BLaER1 treated with 17β-estradiol and CSF1 and Interleukin-3, amounts not matched to agents 10 nM and 100 nM (cell line): ENCODE results near the gene KCNN2.

Source experiments
- H3K27ac ChIP-seq, 11 experiments: shearing (Covaris generic); formaldehyde crosslinking; 2 replicates each; pipeline ENCODE4 v1.8.1; 2022
- H3K27me3 ChIP-seq, 11 experiments: shearing (Covaris generic); formaldehyde crosslinking; 2 replicates each; pipeline ENCODE4 v1.8.1; 2022
- H3K36me3 ChIP-seq, 11 experiments: shearing (Covaris generic); formaldehyde crosslinking; 2 replicates each; pipeline ENCODE4 v1.8.1; 2022
- H3K4me1 ChIP-seq, 10 experiments: shearing (Covaris generic); formaldehyde crosslinking; 2 replicates each; pipeline ENCODE4 v1.8.1; 2022
- H3K4me2 ChIP-seq, 11 experiments: shearing (Covaris generic); formaldehyde crosslinking; 2 replicates each; pipeline ENCODE4 v1.8.1; 2022
- H3K4me3 ChIP-seq, 10 experiments: shearing (Covaris generic); formaldehyde crosslinking; 2 replicates each; pipeline ENCODE4 v1.8.1; 2022
- H3K9ac ChIP-seq, 11 experiments: shearing (Covaris generic); formaldehyde crosslinking; 2 replicates each; pipeline ENCODE4 v1.8.1; 2022
- H3K9me3 ChIP-seq, 11 experiments: shearing (Covaris generic); formaldehyde crosslinking; replicated peaks in 1 of 11; 2 replicates each; pipeline ENCODE4 v1.8.1; 2022
- H4K20me1 ChIP-seq, 11 experiments: shearing (Covaris generic); formaldehyde crosslinking; 2 replicates each; pipeline ENCODE4 v1.8.1; 2022
- Cebpa-rat ChIP-seq, 11 experiments: shearing (Covaris generic); IDR thresholded peaks; 2 replicates each; pipeline ENCODE4 v1.8.1; 2022

Gene KCNN2

GRCh38 chr5:114380721-114381120, 18.9 kb downstream of the KCNN2 start:
- H3K4me2 ChIP-seq, result no peak overlapping the region
- H3K9me3 ChIP-seq, result no peaks in the 10 kb centered on the region
- H3K4me3 ChIP-seq, result no peak overlapping the region
- no peak overlapping the region for H3K27ac ChIP-seq
- no peaks in the 10 kb centered on the region for H3K27me3 ChIP-seq
- no peak overlapping the region for H3K9ac ChIP-seq
- no peaks in the 10 kb centered on the region for H3K36me3 ChIP-seq
- no peaks in the 10 kb centered on the region for H4K20me1 ChIP-seq
- peaks cover 0 to 8% (median 2%) of the 10 kb centered on the region in 10 experiments; a peak in 4 of 20 replicates for H3K4me1 ChIP-seq
- TF ChIP-seq Cebpa-rat (IDR thresholded peaks at IDR 0.05), result no peak

GRCh38 chr5:114387433-114387832, 25.6 kb downstream of the KCNN2 start:
- Histone ChIP-seq H4K20me1 (no peaks in the 10 kb centered on the region), H3K4me2 (no peak overlapping the region), H3K9me3 (no peaks in the 10 kb centered on the region), H3K36me3 (no peaks in the 10 kb centered on the region), H3K4me3 (no peak overlapping the region), H3K4me1 (peaks cover 0 to 8% (median 2%) of the 10 kb centered on the region in 10 experiments; a peak in 4 of 20 replicates), H3K27me3 (no peaks in the 10 kb centered on the region), H3K9ac (no peak overlapping the region), H3K27ac (no peak overlapping the region)
- no peak for TF ChIP-seq Cebpa-rat (IDR thresholded peaks at IDR 0.05)

DNA sequence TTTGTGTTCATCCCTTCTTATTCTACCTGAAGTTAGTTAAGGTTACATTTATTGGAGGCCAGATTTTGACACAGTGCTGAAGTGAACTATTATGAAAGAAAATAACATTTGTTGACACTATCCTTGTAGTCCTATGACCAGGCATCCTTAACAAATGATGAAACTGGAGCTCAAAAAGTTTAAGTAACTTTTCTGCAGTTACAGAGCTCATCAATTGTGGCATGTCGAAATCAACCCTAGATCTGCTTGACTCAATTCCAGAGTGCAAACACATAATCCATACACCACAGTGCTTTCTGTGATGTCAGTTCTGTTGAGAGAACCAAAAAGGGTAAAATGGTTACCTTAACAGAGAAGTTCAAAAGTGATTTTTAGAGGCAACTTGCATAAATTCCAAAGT, 28.6 kb downstream of the KCNN2 start:
- Histone ChIP-seq H3K4me2 (no peak overlapping the region), H3K27ac (no peak overlapping the region), H3K4me1 (no peaks in the 10 kb centered on the region), H3K9ac (no peak overlapping the region), H3K36me3 (no peaks in the 10 kb centered on the region), H3K4me3 (no peak overlapping the region), H3K9me3 (no peaks in the 10 kb centered on the region), H3K27me3 (no peaks in the 10 kb centered on the region), H4K20me1 (no peaks in the 10 kb centered on the region)
- TF ChIP-seq Cebpa-rat (IDR thresholded peaks at IDR 0.05), result no peak

DNA sequence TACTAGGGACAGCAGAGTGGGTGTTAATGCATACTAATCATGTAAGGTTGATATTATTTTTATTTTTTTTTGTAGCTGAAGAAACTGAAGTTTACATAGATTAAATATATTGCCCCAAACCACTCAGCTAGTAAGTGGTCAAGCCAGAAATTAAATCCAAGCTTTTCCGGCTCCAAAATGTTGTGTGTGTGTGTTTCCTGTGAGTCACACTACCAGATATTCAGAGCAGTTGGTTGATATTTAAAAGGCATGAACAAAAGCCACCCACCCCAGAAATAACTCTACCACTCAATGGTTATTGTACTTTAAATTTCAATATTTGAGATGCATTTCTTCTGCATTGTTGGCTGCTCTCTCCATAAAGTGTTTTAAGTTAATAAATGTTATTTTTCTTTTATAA, 29.5 kb downstream of the KCNN2 start:
- Histone ChIP-seq H3K27me3 (no peaks in the 10 kb centered on the region), H4K20me1 (no peaks in the 10 kb centered on the region), H3K36me3 (no peaks in the 10 kb centered on the region), H3K9ac (no peak overlapping the region), H3K9me3 (no peaks in the 10 kb centered on the region), H3K4me3 (no peak overlapping the region), H3K27ac (no peak overlapping the region), H3K4me1 (no peaks in the 10 kb centered on the region), H3K4me2 (no peak overlapping the region)
- TF ChIP-seq Cebpa-rat (IDR thresholded peaks at IDR 0.05), result no peak

GRCh38 chr5:114393159-114393558, 31.3 kb downstream of the KCNN2 start:
- Histone ChIP-seq H3K9ac (no peak overlapping the region), H3K27ac (no peak overlapping the region), H3K4me3 (no peak overlapping the region), H3K27me3 (no peaks in the 10 kb centered on the region), H3K36me3 (no peaks in the 10 kb centered on the region), H3K4me1 (no peaks in the 10 kb centered on the region), H3K4me2 (no peak overlapping the region), H4K20me1 (no peaks in the 10 kb centered on the region), H3K9me3 (peaks cover 0 to 3% (median 2%) of the 10 kb centered on the region in 11 experiments; a peak in 9 of 22 replicates)
- no peak for TF ChIP-seq Cebpa-rat (IDR thresholded peaks at IDR 0.05)

DNA sequence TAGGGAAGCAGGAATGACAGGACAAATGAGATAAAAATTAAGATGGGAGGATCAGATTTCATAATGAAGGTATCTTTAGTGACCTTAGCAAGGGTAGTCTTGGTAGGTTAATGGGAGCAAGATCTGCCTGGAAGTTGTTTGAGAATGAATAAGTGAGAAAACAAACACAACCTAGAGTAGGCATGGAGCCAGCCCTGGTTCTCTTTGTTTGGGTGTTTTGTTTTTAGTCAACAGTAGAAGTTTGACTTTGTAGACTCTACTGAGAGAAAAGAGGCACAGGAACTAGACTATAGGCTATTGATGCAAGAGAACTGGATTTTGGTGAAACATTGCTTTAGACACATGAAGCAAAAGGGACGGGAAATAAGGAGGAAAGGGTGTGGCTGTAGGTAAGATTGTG, 40.3 kb downstream of the KCNN2 start:
- no peak for TF ChIP-seq Cebpa-rat (IDR thresholded peaks at IDR 0.05)

GRCh38 chr5:114407783-114408182, 45.9 kb downstream of the KCNN2 start:
- H3K4me1 ChIP-seq, result peaks cover 0 to 6% (median 0%) of the 10 kb centered on the region in 10 experiments; a peak in 3 of 20 replicates
- H3K27ac ChIP-seq, result no peak overlapping the region
- H3K9me3 ChIP-seq, result no peaks in the 10 kb centered on the region
- no peaks in the 10 kb centered on the region for H3K27me3 ChIP-seq
- no peak overlapping the region for H3K4me3 ChIP-seq
- H4K20me1 ChIP-seq, result no peaks in the 10 kb centered on the region
- no peaks in the 10 kb centered on the region for H3K36me3 ChIP-seq
- TF ChIP-seq Cebpa-rat (IDR thresholded peaks at IDR 0.05), result no peak
- no peak overlapping the region for H3K9ac ChIP-seq
- peak overlapping the region in 1 of 11 experiments; percentile 12; a peak in 1 of 22 replicates for H3K4me2 ChIP-seq

More for the DNA sequence above, 40.3 kb downstream of the KCNN2 start:
- H3K4me1 ChIP-seq, result 0 out of 20 replicates have a peak, but pooled peaks cover 0 to 6% (median 0%) of the 10 kb centered on the region in 10 experiments
- H3K4me2 ChIP-seq, result no peak overlapping the region
- peaks cover 0 to 11% (median 6%) of the 10 kb centered on the region in 11 experiments; a peak in 9 of 22 replicates for H3K9me3 ChIP-seq
- H3K36me3 ChIP-seq, result no peaks in the 10 kb centered on the region
- no peaks in the 10 kb centered on the region for H3K27me3 ChIP-seq
- H3K4me3 ChIP-seq, result no peak overlapping the region
- no peak overlapping the region for H3K27ac ChIP-seq
- H3K9ac ChIP-seq, result no peak overlapping the region
- no peaks in the 10 kb centered on the region for H4K20me1 ChIP-seq

GRCh38 chr5:114408847-114409246, 47.0 kb downstream of the KCNN2 start:
- TF ChIP-seq Cebpa-rat (IDR thresholded peaks at IDR 0.05), result no peak

GRCh38 chr5:114411380-114411931, 49.6 kb downstream of the KCNN2 start:
- peaks cover 0 to 12% (median 2%) of the 10 kb centered on the region in 10 experiments; a peak in 6 of 20 replicates for H3K4me1 ChIP-seq
- H3K9me3 ChIP-seq, result no peaks in the 10 kb centered on the region
- no peak overlapping the region for H3K27ac ChIP-seq
- no peaks in the 10 kb centered on the region for H3K27me3 ChIP-seq
- no peak for TF ChIP-seq Cebpa-rat (IDR thresholded peaks at IDR 0.05)
- H3K9ac ChIP-seq, result no peak overlapping the region
- no peak overlapping the region for H3K4me3 ChIP-seq
- H3K36me3 ChIP-seq, result no peaks in the 10 kb centered on the region
- no peak overlapping the region for H3K4me2 ChIP-seq
- no peaks in the 10 kb centered on the region for H4K20me1 ChIP-seq

More at GRCh38 chr5:114408847-114409246, 47.0 kb downstream of the KCNN2 start:
- Histone ChIP-seq H3K27ac (no peak overlapping the region), H4K20me1 (no peaks in the 10 kb centered on the region), H3K4me2 (no peak overlapping the region), H3K4me1 (peaks cover 0 to 11% (median 4%) of the 10 kb centered on the region in 10 experiments; a peak in 6 of 20 replicates), H3K4me3 (no peak overlapping the region), H3K9ac (no peak overlapping the region), H3K36me3 (no peaks in the 10 kb centered on the region), H3K27me3 (no peaks in the 10 kb centered on the region), H3K9me3 (no peaks in the 10 kb centered on the region)

- Histone ChIP-seq H3K4me3 (no peak overlapping the region), H3K27me3 (no peaks in the 10 kb centered on the region), H3K9me3 (no peaks in the 10 kb centered on the region), H3K36me3 (no peaks in the 10 kb centered on the region), H3K4me1 (peaks cover 0 to 12% (median 4%) of the 10 kb centered on the region in 10 experiments; a peak in 10 of 20 replicates), H3K9ac (no peak overlapping the region), H3K27ac (no peak overlapping the region), H3K4me2 (peak overlapping the region in 2 of 11 experiments; percentile 26 to 44; a peak in 3 of 22 replicates), H4K20me1 (no peaks in the 10 kb centered on the region)
- no peak for TF ChIP-seq Cebpa-rat (IDR thresholded peaks at IDR 0.05)
Observed at GRCh38 chr5:114412510-114413171, 50.8 kb downstream of the KCNN2 start.
